ENCODE data around the gene SLC25A45.

SLC25A45 gene

DNA sequence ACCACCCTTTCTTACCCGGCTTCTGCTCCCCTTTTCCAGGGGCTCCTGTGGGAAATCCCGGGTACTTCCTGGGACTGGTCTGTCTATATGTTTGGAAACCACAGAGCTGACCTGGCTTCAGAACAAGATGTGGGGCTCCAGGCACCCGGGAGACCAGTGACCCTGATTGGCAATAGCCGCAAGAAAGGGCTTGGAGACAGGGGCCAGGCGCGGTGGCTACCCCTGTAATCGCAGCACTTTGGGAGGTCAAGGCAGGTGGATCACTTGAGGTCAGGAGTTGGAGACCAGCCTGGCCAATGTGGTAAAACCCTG is 37.0 kb upstream of the SLC25A45 start:
- TF ChIP-seq CTCF (IDR thresholded peaks at IDR 0.05): no peak
- H3K27ac ChIP-seq: peak overlapping the region; percentile 100

DNA sequence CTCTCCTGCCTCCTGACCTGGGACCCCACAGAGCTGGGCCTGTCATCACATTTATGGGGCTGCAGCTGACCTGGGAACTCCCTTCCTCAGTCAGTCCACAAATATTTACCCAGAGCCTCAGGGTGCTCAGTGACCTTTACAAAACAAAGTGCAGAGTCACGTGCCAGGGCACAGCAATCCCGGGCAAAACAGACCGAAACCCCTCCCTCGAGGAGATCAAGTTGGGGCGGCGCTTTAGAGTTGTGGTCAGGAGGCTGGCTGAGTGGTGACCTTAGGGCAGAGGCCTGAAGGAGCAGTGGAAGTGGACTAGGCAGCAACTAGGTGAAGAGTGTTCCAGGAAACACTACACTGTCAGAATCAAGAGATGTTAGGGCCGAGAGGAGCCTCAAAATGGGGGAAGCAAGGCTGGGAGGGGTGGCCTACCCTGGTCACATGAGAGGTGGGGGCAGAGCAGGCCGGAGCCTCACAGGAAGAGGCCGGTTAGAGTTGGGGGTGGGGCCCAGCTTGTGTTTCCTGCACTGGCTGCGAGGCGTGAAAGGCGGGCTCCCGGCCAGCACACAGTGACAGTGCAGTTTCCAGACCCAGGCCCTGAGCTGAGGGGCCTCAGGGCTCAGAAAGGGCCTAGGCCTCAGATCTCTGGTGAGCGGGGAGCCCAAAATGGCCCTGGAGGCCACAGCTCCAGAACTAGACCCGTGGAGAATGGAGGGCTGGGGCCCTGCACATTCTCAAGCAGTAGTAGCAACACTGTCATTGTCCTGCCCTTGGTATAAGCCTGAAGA is 36.4 kb upstream of the SLC25A45 start:
- TF ChIP-seq ZFX (IDR thresholded peaks at IDR 0.05; ENCODE audit: borderline replicate concordance) (no peak), CTCF (IDR thresholded peaks at IDR 0.05) (no peak)
- H3K27ac ChIP-seq: peak overlapping the region; percentile 100

DNA sequence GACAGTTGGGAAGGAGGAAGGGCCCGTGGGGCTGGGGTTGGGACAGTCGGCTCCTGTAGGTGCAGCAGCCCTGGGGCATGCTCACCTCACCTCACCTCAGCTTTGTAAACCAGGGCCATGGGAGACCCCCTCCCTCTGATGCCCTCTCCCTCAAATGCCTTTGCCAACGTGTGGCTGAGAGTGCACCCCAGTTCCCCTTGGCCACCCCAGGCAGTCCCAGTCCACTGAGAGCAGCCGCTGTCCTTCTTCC is 35.9 kb upstream of the SLC25A45 start:
- TF ChIP-seq ZFX (IDR thresholded peaks at IDR 0.05; ENCODE audit: borderline replicate concordance) (no peak), CTCF (IDR thresholded peaks at IDR 0.05) (no peak)

GRCh38 chr11:65417702-65418430 is 35.4 kb upstream of the SLC25A45 start:
- TF ChIP-seq CTCF (IDR thresholded peaks at IDR 0.05) (no peak), ZFX (IDR thresholded peaks at IDR 0.05; ENCODE audit: borderline replicate concordance) (no peak)
- peak overlapping the region; percentile 100 for H3K27ac ChIP-seq

More for the DNA sequence above, 35.9 kb upstream of the SLC25A45 start:
- peak overlapping the region; percentile 100 for H3K27ac ChIP-seq

- no peak for TF ChIP-seq CTCF (IDR thresholded peaks at IDR 0.05)
- no peak for TF ChIP-seq ZFX (IDR thresholded peaks at IDR 0.05; ENCODE audit: borderline replicate concordance)
- H3K27ac ChIP-seq: peak overlapping the region; percentile 100
Observed at GRCh38 chr11:65416841-65417701, 34.6 kb upstream of the SLC25A45 start.

DNA sequence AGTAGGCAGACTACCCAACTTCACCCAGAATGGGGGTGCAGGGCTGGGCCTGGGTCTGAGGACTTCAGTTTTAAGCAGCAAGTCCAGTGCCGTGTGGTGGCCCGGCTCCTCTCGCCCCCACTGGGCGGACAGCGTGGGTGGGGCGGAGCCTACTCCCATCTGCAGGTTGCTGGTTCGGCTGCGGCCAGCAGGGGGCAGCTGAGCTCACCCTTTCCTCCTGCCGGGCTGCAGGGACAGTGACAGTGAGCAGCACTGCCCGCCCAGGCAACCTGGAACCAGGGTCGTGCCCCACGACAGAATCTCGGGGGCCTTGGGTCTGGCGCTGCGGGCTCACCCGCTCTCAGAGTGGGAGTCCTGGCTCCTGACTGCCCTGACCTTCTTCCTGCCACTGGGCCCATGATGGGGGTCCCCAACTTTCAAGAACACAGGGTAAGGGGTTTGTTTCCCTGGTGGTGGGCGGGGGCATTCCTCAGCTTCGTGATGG is 33.9 kb upstream of the SLC25A45 start:
- H3K27ac ChIP-seq: peak overlapping the region; percentile 100
- TF ChIP-seq CTCF (IDR thresholded peaks at IDR 0.05) (peak; percentile 96), ZFX (IDR thresholded peaks at IDR 0.05; ENCODE audit: borderline replicate concordance) (no peak)

All from 22Rv1 (cell line).